ENCODE results near the gene GINS2. TPM values are rescaled to one million over a fixed set of nuclear protein-coding genes. Genes with fewer than 3 reads are reported as not detected.

GINS2 gene
- total and polyA plus RNA-seq, 8 donors: 0.87 to 3.6 (median 2.0) TPM; not detected in 1

DNA sequence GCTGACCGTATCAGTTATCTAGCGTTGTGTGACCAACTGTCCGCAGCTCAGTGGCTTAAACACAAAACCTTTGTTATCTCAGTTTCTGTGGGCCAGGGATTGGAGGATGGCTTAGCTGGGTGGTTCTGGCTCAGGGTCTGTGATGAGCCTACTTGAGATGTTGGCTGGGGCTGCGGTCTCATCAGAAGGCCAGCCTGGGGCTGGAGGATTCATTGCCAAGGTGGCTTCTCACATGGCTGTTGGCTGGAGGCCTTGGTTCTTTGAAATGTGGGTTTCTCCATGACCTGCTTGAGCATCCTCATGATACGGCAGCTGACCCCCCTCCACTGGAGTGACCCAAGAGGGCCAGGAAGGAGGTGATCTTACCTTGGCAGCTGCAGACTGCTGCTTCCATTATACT is 58.9 kb downstream of the GINS2 start:
- intact Hi-C loops (cut with DNase I; ENCODE audit: low total_unique reads): no loop called here
- H3K9me3 ChIP-seq: peaks cover 0 to 9% (median 3%) of the 10 kb centered on the region in 4 donors
- peaks cover 9 to 37% (median 15%) of the 10 kb centered on the region in 4 donors for H3K36me3 ChIP-seq
- TF ChIP-seq EP300 (IDR thresholded peaks at IDR 0.05) (no peak), POLR2AphosphoS5 (IDR thresholded peaks at IDR 0.05) (no peak), POLR2A (IDR thresholded peaks at IDR 0.05) (no peak)
- TF ChIP-seq, protein P1, sequence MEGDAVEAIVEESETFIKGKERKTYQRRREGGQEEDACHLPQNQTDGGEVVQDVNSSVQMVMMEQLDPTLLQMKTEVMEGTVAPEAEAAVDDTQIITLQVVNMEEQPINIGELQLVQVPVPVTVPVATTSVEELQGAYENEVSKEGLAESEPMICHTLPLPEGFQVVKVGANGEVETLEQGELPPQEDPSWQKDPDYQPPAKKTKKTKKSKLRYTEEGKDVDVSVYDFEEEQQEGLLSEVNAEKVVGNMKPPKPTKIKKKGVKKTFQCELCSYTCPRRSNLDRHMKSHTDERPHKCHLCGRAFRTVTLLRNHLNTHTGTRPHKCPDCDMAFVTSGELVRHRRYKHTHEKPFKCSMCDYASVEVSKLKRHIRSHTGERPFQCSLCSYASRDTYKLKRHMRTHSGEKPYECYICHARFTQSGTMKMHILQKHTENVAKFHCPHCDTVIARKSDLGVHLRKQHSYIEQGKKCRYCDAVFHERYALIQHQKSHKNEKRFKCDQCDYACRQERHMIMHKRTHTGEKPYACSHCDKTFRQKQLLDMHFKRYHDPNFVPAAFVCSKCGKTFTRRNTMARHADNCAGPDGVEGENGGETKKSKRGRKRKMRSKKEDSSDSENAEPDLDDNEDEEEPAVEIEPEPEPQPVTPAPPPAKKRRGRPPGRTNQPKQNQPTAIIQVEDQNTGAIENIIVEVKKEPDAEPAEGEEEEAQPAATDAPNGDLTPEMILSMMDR (IDR thresholded peaks at IDR 0.05): no peak
- H3K27me3 ChIP-seq: no peaks in the 10 kb centered on the region
- no peak overlapping the region for H3K4me3 ChIP-seq
- H3K27ac ChIP-seq: no peak overlapping the region
- peaks cover 62 to 87% (median 77%) of the 10 kb centered on the region in 4 donors for H3K4me1 ChIP-seq
- DNase-seq: no peak
- 88 to 95% (median 93%) methylated on average over 5 of the region's 5 CpGs for WGBS, 5 donors

DNA sequence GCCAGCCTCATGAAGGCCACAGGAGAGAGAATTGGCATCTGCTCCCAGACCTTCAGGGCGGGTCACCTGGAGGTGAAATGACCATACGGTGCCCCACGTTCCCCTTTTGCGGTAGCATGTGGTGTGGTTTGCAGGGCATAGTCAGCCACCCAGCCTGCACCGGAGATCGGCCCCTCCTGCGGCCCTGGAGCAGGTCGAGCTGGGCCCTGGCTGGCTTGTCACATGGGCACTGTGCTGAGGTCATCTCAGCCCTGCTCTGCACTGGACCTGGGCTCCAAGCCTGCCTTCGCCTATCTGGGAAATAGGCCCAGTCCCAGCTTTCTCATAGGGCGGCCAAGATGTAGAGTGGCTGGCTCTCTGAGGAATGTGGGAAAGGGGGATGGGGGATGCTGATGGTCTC is 59.4 kb downstream of the GINS2 start:
- no peaks in the 10 kb centered on the region for H3K27me3 ChIP-seq
- no peak for DNase-seq
- 90 to 97% (median 95%) methylated on average over 4 to 10 of the region's 10 CpGs for WGBS, 5 donors
- no peak overlapping the region for H3K27ac ChIP-seq
- TF ChIP-seq, protein P1 (IDR thresholded peaks at IDR 0.05): no peak
- TF ChIP-seq EP300 (IDR thresholded peaks at IDR 0.05) (no peak), POLR2A (IDR thresholded peaks at IDR 0.05) (no peak), POLR2AphosphoS5 (IDR thresholded peaks at IDR 0.05) (no peak)
- H3K36me3 ChIP-seq: peaks cover 6 to 32% (median 10%) of the 10 kb centered on the region in 4 donors
- intact Hi-C loops (cut with DNase I; ENCODE audit: low total_unique reads): no loop called here
- H3K4me3 ChIP-seq: no peak overlapping the region
- H3K4me1 ChIP-seq: peaks cover 62 to 87% (median 77%) of the 10 kb centered on the region in 4 donors
- H3K9me3 ChIP-seq: peaks cover 0 to 9% (median 3%) of the 10 kb centered on the region in 4 donors

DNA sequence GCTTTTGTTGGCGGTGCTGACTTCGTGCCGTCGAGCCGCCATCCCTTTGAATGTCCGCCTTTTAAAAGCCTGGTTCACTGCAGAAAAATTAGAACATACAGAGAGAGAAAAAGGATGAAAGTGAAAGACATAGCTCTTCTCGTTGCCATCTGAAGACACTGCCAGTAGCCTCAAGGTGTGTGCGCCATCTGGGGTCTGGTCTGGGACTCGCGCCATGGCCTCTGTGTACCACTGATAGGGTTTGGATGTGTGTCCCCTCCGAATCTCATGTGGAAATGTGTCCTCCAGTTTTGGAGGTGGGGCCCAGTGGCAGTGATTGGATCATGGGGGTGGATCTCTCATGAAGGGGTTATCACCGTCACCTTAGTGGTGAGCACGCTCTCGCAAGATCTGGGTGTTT is 60.1 kb downstream of the GINS2 start:
- Histone ChIP-seq H3K4me3 (no peak overlapping the region), H3K27ac (no peak overlapping the region), H3K36me3 (peaks cover 0 to 25% (median 3%) of the 10 kb centered on the region in 4 donors), H3K9me3 (peaks cover 0 to 9% (median 3%) of the 10 kb centered on the region in 4 donors), H3K4me1 (peaks cover 62 to 87% (median 77%) of the 10 kb centered on the region in 4 donors), H3K27me3 (no peaks in the 10 kb centered on the region)
- no peak for TF ChIP-seq POLR2AphosphoS5 (IDR thresholded peaks at IDR 0.05)
- TF ChIP-seq POLR2A (IDR thresholded peaks at IDR 0.05): no peak
- TF ChIP-seq, protein P1 (IDR thresholded peaks at IDR 0.05): no peak
- TF ChIP-seq EP300 (IDR thresholded peaks at IDR 0.05): no peak
- 90 to 97% (median 95%) methylated on average over 14 of the region's 14 CpGs for WGBS, 5 donors
- intact Hi-C loops (cut with DNase I; ENCODE audit: low total_unique reads): no loop called here
- DNase-seq: no peak

DNA sequence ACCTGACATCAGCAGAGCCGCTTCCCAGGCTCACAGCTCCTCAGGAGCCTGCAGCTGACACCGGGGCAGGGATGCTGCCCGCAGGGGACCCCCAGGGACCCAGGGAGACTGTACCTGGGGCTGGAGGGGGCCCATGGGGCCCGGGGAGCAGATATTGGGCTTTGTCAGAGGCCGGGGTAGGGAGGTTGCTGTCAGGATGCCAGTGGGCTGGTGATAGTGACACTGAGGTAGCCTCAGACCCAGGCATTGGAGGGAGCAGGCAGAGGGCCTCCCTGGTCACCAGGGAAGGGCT is 60.5 kb downstream of the GINS2 start:
- peaks cover 0 to 24% (median 2%) of the 10 kb centered on the region in 4 donors for H3K36me3 ChIP-seq
- peaks cover 64 to 87% (median 77%) of the 10 kb centered on the region in 4 donors for H3K4me1 ChIP-seq
- peaks cover 0 to 9% (median 3%) of the 10 kb centered on the region in 4 donors for H3K9me3 ChIP-seq
- H3K27ac ChIP-seq: peak overlapping the region in 1 of 5 donors; percentile 56
- TF ChIP-seq POLR2AphosphoS5 (IDR thresholded peaks at IDR 0.05): no peak
- TF ChIP-seq, protein P1 (IDR thresholded peaks at IDR 0.05): no peak
- TF ChIP-seq POLR2A (IDR thresholded peaks at IDR 0.05): no peak
- TF ChIP-seq EP300 (IDR thresholded peaks at IDR 0.05): no peak
- no peak overlapping the region for H3K4me3 ChIP-seq
- intact Hi-C loops (cut with DNase I; ENCODE audit: low total_unique reads): no loop called here
- WGBS, 5 donors: 80 to 95% (median 92%) methylated on average over 1 to 5 of the region's 5 CpGs
- no peaks in the 10 kb centered on the region for H3K27me3 ChIP-seq
- DNase-seq: no peak

All from stomach (tissue), 9 donors.